Vagina (tissue), 2 donors: Measurements from ENCODE around the gene OXCT1.

Experiments used
- CTCF ChIP-seq, 3 experiments: fragments of 450-650 bp in 2 of 3; fragments of 200-600 bp in 1 of 3; sonication (generic) in 1 of 3; IDR thresholded peaks; one replicate each; pipeline ENCODE4 v1.5.1; 2017 to 2019; ENCODE audit warnings: antibody characterized with exemption in 3 of 3, mild to moderate bottlenecking in 2 of 3, moderate library complexity in 2 of 3
- POLR2A ChIP-seq, 2 donors: fragments of 450-650 bp; IDR thresholded peaks; one replicate each; pipeline ENCODE4 v1.6.1; 2017; ENCODE audit warnings: antibody characterized with exemption in 2 of 2, mild to moderate bottlenecking in 2 of 2, moderate library complexity in 2 of 2

GRCh38 chr5:41874512-41875060 lies 4.4 kb upstream of the OXCT1 start:
- TF ChIP-seq CTCF (IDR thresholded peaks at IDR 0.05): no peak
- no peak for TF ChIP-seq POLR2A (IDR thresholded peaks at IDR 0.05)
